ENCODE data around the gene NBPF19.
"Not testable (repeated sequence)": the region's sequence is repeated elsewhere in the genome, so short reads cannot be mapped to it uniquely, and the experiment has no call there.

The NBPF19 gene, protein sequence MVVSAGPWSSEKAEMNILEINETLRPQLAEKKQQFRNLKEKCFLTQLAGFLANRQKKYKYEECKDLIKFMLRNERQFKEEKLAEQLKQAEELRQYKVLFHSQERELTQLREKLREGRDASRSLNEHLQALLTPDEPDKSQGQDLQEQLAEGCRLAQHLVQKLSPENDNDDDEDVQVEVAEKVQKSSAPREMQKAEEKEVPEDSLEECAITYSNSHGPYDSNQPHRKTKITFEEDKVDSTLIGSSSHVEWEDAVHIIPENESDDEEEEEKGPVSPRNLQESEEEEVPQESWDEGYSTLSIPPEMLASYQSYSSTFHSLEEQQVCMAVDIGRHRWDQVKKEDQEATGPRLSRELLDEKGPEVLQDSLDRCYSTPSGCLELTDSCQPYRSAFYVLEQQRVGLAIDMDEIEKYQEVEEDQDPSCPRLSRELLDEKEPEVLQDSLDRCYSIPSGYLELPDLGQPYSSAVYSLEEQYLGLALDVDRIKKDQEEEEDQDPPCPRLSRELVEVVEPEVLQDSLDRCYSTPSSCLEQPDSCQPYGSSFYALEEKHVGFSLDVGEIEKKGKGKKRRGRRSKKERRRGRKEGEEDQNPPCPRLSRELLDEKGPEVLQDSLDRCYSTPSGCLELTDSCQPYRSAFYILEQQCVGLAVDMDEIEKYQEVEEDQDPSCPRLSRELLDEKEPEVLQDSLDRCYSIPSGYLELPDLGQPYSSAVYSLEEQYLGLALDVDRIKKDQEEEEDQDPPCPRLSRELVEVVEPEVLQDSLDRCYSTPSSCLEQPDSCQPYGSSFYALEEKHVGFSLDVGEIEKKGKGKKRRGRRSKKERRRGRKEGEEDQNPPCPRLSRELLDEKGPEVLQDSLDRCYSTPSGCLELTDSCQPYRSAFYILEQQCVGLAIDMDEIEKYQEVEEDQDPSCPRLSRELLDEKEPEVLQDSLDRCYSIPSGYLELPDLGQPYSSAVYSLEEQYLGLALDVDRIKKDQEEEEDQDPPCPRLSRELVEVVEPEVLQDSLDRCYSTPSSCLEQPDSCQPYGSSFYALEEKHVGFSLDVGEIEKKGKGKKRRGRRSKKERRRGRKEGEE (N-terminal part only)

GRCh38 chr1:149474745-149475144 is at the start of gene NBPF19:
NBPF19 (plus strand) TSS chr1:149475045; CDS start chr1:149475933, 888 bp downstream.
- DNase-seq (ENCODE audit: low read depth): not testable (repeated sequence)

DNA sequence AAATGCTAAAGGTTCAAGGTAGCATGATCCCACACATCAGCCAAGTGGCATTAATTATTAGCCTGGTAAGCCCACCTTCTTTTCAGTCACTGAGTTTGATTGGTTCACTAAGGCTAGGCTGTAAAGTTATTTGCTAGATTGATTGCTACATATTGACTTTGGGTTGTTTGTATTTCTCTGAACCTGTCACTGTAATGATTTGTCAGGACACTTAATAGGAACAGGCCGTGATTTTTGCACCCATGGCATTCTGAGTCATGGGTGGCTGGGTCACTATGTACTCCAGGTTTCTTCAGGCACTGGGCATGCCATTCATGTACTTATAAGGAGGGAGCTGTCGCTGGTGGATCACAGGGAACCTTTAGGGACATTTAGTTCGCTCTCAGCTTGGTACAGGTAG is 46.5 kb upstream of the NBPF19 start:
- not testable (repeated sequence) for DNase-seq (ENCODE audit: low read depth)

GRCh38 chr1:149445451-149445850 is 29.4 kb upstream of the NBPF19 start:
- not testable (repeated sequence) for DNase-seq (ENCODE audit: low read depth)

GRCh38 chr1:149452196-149452595 is 22.6 kb upstream of the NBPF19 start:
- not testable (repeated sequence) for DNase-seq (ENCODE audit: low read depth)

GRCh38 chr1:149452652-149453051 is 22.2 kb upstream of the NBPF19 start:
- not testable (repeated sequence) for DNase-seq (ENCODE audit: low read depth)

GRCh38 chr1:149558350-149558825 is 83.5 kb downstream of the NBPF19 start:
- DNase-seq (ENCODE audit: low read depth): peak; percentile 53

GRCh38 chr1:149561806-149562205 is 87.0 kb downstream of the NBPF19 start:
- not testable (repeated sequence) for DNase-seq (ENCODE audit: low read depth)

- not testable (repeated sequence) for DNase-seq (ENCODE audit: low read depth)
Observed at GRCh38 chr1:149565485-149565884, 90.6 kb downstream of the NBPF19 start.

DNA sequence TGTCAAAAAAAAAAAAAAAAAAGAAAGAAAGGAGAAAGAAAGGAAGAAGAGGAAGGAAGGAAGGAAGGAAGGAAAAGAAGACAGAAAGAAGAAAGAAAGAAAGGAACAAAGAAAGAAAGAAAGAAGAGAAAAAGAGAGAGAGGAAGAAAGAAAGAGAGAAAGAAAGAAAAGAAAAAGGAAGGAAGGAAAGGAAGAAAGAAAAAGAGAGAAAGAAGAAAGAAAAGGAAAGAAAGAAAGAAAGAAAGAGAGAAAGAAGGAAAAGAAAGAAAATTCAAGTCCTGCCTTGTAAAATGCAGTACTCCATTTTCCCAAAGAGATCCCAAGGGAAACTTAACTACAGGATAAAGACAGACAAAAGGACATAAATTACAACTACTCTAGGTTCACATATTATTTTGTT is 97.9 kb downstream of the NBPF19 start:
- DNase-seq (ENCODE audit: low read depth): not testable (repeated sequence)

DNA sequence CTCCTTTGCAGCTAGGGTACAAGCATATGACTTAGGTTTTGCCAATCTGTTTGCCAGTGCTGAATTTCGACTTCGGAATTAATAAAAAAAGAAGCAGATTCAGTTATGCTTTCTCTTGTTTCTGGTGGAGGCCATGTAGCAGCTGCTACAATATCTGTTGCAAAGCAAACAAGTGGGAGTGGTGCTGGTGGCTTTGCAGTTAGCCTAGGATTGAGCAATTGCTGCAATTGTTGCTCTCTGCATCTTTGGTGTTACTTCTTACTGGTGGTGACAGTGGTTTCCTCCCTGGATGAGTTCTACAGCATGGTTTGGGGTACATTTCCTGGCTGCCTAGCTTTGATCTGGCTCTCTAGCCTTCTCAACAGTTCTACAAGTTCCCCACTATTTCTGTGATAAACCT is 110.7 kb downstream of the NBPF19 start:
- DNase-seq (ENCODE audit: low read depth): peak; percentile 15
